ENCODE data around the gene HDAC7.

DNA sequence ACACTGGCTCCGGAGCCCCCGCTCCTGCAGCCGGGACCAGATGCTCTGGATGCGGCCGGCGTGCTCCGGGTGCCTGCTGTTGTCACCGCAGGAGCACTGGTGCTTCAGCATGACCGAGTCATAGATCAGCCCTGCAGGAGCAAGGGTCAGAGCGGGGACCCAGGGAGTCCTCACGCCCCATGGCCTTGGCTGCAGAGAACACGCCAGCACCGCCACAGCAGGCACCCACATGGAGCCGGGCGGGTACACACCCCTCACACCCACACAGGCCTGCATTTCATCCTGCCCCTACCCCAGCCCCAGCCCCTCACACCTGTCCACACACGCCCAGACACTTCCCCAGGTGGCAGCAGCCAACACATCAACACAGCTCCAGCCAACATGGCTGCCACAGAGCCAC lies 27.8 kb downstream of the HDAC7 start:
- TF ChIP-seq, protein P1, sequence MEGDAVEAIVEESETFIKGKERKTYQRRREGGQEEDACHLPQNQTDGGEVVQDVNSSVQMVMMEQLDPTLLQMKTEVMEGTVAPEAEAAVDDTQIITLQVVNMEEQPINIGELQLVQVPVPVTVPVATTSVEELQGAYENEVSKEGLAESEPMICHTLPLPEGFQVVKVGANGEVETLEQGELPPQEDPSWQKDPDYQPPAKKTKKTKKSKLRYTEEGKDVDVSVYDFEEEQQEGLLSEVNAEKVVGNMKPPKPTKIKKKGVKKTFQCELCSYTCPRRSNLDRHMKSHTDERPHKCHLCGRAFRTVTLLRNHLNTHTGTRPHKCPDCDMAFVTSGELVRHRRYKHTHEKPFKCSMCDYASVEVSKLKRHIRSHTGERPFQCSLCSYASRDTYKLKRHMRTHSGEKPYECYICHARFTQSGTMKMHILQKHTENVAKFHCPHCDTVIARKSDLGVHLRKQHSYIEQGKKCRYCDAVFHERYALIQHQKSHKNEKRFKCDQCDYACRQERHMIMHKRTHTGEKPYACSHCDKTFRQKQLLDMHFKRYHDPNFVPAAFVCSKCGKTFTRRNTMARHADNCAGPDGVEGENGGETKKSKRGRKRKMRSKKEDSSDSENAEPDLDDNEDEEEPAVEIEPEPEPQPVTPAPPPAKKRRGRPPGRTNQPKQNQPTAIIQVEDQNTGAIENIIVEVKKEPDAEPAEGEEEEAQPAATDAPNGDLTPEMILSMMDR (IDR thresholded peaks at IDR 0.05) = no peak
- TF ChIP-seq POLR2AphosphoS5 (IDR thresholded peaks at IDR 0.05) = no peak
- no peak for TF ChIP-seq POLR2A (IDR thresholded peaks at IDR 0.05)
- no peak for TF ChIP-seq EP300 (IDR thresholded peaks at IDR 0.05)
